A172 (cell line): ENCODE measurements around the gene C10orf105. TPM values are rescaled to one million over a fixed set of nuclear protein-coding genes. Genes with fewer than 3 reads are reported as not detected.

Source experiments
- DNase-seq: peaks from one replicate; pipeline ENCODE4 v3.0.0-alpha.2; 2015; ENCODE audit warnings: low spot score
- total RNA-seq: library from RNA; depleted of rRNA; stranded (reverse); fragments of >200 nt; shearing (Covaris generic); gene quantifications from 2 replicates; pipeline ENCODE4 v1.2.3, GENCODE V29; 2014

Gene C10orf105
- total RNA-seq, 1 experiment from 2014 or later = not detected

DNA sequence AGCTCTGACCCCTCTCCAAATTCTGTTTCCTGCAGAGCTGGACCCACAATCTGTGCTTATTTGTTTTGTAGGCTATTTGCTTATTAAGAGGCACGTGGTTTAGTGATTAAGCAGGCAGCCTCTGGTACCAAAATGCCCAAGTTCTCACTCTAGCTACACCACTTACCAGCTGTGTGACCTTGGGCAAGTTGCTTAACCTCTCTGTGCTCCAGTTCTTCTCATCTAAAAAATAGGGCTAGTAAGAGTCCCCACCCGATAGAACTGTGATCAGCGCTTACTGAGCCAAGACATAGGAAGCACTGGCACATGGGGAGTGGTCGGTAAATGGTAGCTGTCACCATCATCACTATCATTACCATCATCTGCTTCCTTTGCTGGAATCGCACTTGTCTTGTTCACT lies 20.8 kb downstream of the C10orf105 start:
- no peak for DNase-seq

- DNase-seq = no peak
These were observed 21.5 kb downstream of the C10orf105 start for GRCh38 chr10:71697938-71698709.

DNA sequence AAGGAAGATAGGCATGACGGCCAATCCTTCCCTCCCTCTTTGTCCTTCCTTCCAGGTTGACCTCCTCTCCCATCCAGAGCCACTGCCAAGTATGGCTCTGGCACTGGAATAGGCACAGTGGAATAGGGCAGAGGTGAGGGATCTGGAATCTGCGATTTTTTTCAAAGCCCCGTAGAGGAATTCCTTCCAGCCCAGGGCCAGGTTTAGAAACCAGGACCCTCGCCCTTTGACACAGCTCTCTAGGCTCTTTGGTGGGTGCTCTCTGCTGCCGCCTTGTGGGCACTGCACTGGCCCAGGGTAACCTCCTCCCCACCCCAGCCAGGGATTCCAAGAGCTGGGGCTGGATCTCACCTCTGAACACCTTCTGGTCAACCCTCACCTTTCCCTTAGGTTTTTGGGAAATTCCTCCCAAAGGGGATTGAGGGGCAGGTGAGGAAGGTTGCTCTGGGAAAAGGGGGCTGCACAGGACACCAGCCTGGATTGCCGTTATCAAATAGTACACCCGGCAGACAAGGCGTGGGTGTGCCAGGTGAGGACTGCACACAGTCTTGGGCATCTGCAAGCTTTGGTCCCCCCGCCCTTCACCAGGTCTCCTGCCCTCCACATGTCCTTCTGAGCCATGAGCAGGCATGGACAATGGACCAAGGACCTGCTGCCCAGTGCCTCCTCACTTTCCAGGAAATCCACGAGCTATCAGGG lies 22.8 kb downstream of the C10orf105 start:
- peak; percentile 49 for DNase-seq

- no peak for DNase-seq
These were observed 23.8 kb downstream of the C10orf105 start for GRCh38 chr10:71695502-71696476.

DNA sequence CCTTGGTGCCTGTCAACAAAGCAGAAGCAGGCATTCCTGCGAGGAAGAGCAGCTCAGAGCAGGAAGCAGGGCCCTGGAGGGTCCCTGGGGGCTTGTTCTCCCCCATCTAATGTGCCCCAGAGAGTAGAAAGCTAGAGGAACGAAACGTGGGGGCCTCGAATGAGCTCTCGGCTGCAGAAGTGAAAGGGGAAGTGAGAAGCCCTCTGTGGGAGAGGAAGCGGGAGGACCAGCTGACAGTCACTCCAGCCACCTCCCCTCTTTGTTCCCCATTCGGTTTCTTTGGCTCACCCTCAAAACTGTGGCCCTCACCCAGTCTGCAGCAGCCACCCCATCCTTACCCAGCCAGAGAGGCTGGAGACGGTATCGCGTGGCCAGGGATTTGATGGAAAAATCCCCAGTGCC lies 25.0 kb downstream of the C10orf105 start:
- no peak for DNase-seq

GRCh38 chr10:71694039-71694501 lies 25.5 kb downstream of the C10orf105 start:
- no peak for DNase-seq

DNA sequence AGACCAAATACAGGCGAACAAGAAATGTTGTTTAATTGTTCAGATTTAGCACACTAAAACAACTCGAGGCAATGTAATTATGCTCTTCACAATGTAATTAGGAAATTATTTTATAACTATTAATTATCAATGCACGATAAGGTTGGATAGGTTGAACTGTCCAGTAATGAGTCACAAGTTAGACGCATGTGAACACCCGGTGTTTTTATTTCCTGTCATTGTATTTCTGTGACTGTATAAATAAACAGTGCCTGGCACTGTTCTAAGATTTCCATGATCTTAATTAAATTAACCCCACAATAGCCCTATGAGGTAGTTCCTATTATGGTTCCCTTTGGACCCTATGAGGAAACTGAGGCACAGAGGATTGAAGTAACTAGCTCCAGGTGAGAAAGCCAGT lies 26.2 kb downstream of the C10orf105 start:
- DNase-seq = peak; percentile 36

- DNase-seq = no peak
These were observed 26.8 kb downstream of the C10orf105 start for GRCh38 chr10:71692598-71693306.

- no peak for DNase-seq
These were observed 28.2 kb downstream of the C10orf105 start for GRCh38 chr10:71691405-71691804.

GRCh38 chr10:71690094-71690720 lies 29.4 kb downstream of the C10orf105 start:
- no peak for DNase-seq

DNA sequence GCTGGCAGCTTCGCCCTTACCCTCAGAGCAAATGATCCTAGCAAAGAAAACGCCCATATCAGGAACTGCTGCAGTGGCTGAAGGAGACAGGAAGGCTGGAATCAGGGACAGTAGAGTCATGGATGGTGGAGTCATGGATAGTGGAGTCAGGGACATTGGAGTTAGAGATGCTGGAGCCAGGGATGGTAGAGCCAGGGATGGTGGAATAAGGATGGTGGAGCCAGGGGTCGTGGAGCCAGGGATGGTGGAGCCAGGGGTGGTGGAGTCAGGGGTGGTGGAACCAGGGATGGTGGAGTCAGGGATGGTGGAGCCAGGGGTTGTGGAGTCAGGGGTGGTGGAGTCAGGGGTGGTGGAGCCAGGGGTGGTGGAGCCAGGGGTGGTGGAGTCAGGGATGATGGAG lies 31.3 kb downstream of the C10orf105 start:
- DNase-seq = no peak

GRCh38 chr10:71687480-71687879 lies 32.1 kb downstream of the C10orf105 start:
- DNase-seq = no peak

- no peak for DNase-seq
These were observed 32.5 kb downstream of the C10orf105 start for GRCh38 chr10:71687077-71687476.

- DNase-seq = no peak
These were observed 33.9 kb downstream of the C10orf105 start for GRCh38 chr10:71685554-71686232.

DNA sequence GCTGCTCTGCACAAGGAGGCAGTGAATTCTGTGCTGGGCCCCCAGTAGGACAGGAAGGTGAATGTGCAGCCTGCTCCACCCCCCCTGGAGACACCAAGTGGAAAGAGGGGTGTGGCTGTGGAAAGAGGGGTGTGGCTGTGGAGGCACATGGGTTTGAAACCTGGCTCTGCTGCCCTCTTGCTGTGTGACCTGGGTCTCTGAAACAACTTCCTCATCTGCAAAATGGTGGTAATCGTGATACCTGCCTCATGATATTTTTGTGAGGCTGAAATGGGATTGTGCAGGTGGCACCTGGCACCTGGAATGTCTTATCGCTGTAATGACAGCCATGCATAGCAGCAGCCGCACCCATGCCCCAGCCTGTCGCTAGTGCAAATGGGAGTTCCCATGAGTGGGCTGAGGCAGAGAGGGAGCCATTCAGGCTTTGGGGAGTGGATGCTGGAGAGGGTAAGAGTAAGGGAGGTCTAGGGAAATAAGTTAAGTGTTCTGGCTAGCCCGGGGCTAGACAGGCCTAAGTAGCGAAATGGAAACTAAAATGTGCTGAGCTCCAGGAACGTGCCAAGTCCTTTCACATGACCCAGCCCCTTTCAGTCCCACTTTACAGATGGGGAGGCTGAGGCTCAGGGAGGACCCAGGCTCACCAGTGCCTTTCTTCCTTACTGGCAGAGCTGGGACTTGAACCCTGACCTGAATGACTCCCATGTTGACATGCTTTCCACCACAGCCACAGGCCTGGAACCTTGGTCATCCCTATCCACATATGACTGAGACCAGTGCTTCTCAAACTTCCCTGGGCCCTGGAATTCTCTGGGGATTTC lies 35.0 kb downstream of the C10orf105 start:
- DNase-seq = peak; percentile 52

DNA sequence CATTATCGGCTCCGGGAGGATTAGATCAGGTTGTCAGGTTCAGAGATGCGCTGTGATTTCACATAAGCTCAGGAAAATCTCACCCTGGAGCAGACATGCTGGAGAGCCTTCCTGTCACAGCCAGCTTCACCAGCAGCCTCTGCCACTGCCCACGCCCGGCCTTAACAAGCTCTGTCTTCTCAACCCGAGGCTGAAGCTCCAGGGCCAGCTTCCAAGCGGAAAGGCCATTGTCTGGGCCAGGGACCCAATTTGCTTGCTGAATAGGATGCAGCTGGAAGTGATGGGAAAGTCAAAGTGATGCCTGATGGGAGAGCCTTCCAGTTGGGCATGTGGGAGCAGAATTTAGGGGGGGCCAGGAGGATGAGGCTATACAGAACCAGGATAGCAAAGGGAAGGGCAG lies 36.3 kb downstream of the C10orf105 start:
- DNase-seq = no peak

DNA sequence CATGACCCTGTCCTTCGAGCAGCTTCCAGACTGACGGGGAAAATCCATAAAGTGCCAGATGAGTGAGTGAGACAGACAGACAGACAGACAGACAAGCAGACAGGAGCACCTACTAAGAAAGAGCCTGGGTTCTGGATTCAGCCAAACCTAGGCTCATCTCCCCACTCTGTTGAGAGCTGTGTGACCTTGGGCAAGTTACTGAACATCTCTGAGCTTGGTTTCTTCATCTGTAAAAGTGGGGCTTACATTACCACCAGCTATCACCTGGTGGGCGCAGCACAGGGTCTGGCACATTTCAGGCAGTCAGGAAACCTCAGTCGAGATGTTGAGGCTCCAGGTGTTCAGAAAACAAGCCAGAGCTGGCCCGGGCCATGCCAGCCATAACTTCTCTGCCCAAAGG lies 37.6 kb downstream of the C10orf105 start:
- no peak for DNase-seq

DNA sequence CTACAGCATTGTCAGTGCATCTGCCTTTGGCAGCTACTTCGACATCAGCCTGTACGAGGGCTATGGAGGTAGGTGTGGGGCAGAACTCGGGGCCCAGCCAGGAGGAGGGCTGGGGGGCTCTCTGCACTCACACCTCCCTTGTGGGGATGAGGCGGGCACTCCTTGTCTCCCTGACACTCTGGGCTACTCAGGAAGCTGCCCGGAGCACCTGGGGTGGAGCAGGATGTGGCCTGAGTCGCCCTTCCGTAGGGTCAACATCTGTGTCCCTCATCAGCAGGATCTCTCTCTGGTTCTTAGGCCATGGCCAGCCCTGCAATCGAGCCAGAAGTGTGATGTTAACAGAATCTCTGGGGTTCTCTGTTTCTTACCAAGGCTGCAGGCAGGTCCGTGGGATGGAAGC lies 40.2 kb downstream of the C10orf105 start:
- DNase-seq = no peak

GRCh38 chr10:71678057-71678805 lies 41.3 kb downstream of the C10orf105 start:
- no peak for DNase-seq
